Posterior vena cava (tissue), 2 donors: ENCODE data around the gene ARHGAP12. TPM values are rescaled to one million over a fixed set of nuclear protein-coding genes. Genes with fewer than 3 reads are reported as not detected.

ENCODE experiments used
- DNase-seq: peaks from one replicate; pipeline ENCODE4 v3.0.0-alpha.2; 2020; ENCODE audit warnings: low spot score
- intact Hi-C, 2 donors: fragments of 100-400 bp; cut with DNase I; formaldehyde crosslinking; loops; one replicate each; pipeline versions ENCODE4 v1.14.1 to v1.14.2; 2022 to 2023
- total RNA-seq, 2 donors: library from RNA; stranded (reverse); fragmentation: NEBNext Ultra II Directional; extraction: Animal tissue kit (Norgen Biotek cat#: 25700); gene quantifications; one replicate each; pipeline ENCODE4 v1.2.1, GENCODE V29; 2021
- donor health status: DM: yes; HTN: yes; CAD: no.
- donor health status: DM: yes; HTN: yes; CAD: no.

Gene ARHGAP12
- total RNA-seq, 2 donors from 2014 or later = 27.6 to 32.6 TPM

GRCh38 chr10:31953480-31953879 is 24.8 kb upstream of the ARHGAP12 start:
- DNase-seq = no peak
- intact Hi-C loops = no loop called here

DNA sequence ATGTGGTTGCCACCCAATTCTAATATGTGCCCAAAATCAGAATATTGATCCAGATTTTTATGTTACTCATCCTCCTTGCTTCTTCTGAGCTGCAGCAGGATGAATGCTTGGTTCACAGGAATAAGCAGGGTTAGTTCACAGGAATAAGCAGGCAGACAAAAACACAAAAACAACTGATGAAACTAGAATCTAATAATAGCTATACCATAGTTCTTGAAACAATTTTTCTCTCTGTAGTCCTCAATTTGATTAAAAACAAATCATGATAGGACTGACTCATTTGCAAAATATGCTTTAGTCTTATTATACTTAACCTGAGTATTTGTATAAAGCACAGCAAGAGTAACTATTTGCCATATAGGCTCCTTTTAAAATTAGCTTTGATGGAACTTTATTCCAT is 24.4 kb upstream of the ARHGAP12 start:
- intact Hi-C loops = no loop called here
- DNase-seq = no peak

- no peak for DNase-seq
- intact Hi-C loops = no loop called here
Measured at GRCh38 chr10:31952066-31952465, 23.4 kb upstream of the ARHGAP12 start.

DNA sequence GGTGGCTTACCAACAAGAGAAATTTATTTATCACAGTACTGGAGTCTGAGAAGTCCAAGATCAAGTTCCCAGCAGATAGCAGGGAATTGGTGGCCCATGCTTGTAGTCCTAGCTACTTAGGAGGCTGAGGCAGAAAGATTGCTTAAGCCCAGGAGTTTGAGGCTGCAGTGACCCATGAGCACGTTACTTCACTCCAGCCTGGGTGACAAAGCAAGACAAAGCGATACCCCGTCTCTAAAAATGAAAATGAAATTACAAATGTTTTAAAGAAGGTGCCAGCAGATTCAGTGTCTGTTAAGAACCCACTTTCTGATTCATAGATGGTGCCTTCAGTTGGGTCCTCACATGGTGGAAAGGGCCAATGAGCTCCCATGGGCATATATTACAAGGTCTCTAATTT is 20.6 kb upstream of the ARHGAP12 start:
- intact Hi-C loops = loop anchor here (5.0 to 10.0 kb wide), 2 partner anchors 84 to 87 kb away; no protein-coding TSS in a partner anchor
- DNase-seq = no peak

DNA sequence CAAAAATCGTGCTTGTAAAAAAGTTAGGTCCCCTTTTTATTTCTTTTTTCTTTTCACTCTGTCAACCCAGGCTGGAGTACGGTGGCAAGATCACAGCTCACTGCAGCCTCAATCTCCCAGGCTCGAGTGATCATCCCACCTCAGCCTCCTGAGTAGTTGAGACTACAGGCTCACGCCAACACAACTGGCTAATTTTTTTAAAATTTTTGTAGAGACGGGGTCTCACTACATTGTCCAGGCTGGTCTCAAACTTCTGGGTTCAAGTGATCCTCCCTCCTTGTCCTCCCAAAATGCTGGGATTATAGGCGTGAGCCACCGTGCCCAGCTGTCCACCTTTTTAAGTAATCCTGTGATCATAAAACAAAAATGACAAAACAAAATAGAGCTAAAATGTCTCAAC is 19.4 kb upstream of the ARHGAP12 start:
- DNase-seq = no peak
- intact Hi-C loops = loop anchor here (5.0 to 10.0 kb wide), 2 partner anchors 83 to 86 kb away; no protein-coding TSS in a partner anchor

DNA sequence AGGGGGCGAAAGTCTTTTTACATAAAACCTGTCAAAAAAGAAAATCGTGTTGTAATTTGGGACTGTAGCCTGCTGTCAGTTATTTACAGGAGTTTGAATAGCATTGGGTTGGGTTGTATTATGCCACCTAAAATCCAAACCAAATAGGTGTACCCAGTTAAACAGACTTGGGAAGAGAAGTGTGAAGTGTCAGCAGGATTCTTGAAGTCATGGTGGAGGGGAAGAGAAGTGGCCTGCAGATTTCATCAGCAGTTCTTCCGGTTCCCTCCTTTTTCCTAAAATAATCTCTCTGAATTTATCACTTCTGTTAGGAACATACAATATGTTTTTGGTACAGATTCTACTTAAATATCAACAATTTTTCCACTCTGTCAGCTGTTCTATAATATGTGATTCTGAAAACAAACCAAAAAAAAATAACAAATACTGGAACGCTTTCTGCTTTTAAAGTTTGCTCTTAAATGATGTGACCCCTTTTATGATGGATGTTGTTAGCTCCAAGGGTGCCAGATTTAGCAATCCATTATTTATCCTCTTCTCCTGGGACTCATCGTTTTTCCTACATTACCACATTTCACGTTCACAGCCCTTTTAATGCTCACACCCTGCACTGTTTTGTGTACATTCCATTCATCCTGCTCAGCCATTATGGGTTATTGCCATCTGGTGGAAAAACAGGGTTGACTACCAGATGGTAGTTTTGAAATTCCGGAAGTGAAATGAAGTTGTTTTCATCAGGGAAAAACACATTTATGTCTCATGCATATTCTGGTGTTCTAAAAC is 18.7 kb upstream of the ARHGAP12 start:
- no peak for DNase-seq
- intact Hi-C loops = loop anchor here (5.0 to 10.0 kb wide), 2 partner anchors 83 to 85 kb away; no protein-coding TSS in a partner anchor

GRCh38 chr10:31945392-31945791 is 16.8 kb upstream of the ARHGAP12 start:
- DNase-seq = no peak
- intact Hi-C loops = loop anchor here (5.0 to 10.0 kb wide), 2 partner anchors 81 to 83 kb away; no protein-coding TSS in a partner anchor

DNA sequence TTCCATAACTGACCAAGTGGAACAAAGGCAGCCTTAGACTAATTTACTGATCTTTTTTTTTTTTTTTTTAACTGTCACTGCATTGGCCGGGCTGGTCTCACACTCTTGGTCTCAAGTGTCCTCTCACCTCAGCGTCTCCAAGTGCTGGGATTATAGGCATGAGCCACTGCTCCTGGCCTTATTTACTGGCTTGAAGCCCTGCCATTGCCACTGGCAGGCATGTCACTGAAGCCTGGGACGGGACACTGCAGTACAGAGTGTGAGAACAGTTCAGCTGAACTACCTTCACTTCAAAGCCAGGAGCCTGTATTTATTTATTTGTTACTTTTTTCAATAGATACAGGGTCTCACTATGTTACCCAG is 15.4 kb upstream of the ARHGAP12 start:
- intact Hi-C loops = loop anchor here in 1 of 2 donors (10.0 kb wide), 1 partner anchor 79 kb away; no protein-coding TSS in a partner anchor

DNA sequence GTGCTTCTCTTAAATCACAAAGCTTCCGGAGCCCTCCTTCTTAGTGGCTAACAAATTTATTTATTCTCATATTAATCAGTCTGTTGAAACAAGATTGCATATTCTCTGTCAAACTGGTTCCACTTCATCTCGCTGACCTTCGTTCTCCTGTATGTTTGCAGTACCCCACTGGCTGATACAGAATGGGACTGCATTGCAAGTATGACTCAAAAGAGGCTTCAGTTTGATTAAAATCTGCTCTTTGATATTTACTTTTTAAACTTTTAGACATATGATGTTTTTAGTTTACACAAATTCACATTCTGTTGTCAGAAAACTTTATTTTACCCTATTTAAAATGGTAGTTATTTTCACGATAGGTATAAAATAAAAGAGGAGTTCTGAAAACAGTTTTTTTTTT is 14.3 kb upstream of the ARHGAP12 start:
- no peak for DNase-seq
- intact Hi-C loops = loop anchor here in 1 of 2 donors (10.0 kb wide), 1 partner anchor 78 kb away; no protein-coding TSS in a partner anchor

More for the DNA sequence above, 15.4 kb upstream of the ARHGAP12 start:
- no peak for DNase-seq

- intact Hi-C loops = loop anchor here in 1 of 2 donors (10.0 kb wide), 1 partner anchor 78 kb away; no protein-coding TSS in a partner anchor
- DNase-seq = no peak
Measured at GRCh38 chr10:31942435-31942834, 13.8 kb upstream of the ARHGAP12 start.

- DNase-seq = no peak
- intact Hi-C loops = loop anchor here in 1 of 2 donors (10.0 kb wide), 1 partner anchor 76 kb away; no protein-coding TSS in a partner anchor
Measured at GRCh38 chr10:31940839-31941653, 12.4 kb upstream of the ARHGAP12 start.

DNA sequence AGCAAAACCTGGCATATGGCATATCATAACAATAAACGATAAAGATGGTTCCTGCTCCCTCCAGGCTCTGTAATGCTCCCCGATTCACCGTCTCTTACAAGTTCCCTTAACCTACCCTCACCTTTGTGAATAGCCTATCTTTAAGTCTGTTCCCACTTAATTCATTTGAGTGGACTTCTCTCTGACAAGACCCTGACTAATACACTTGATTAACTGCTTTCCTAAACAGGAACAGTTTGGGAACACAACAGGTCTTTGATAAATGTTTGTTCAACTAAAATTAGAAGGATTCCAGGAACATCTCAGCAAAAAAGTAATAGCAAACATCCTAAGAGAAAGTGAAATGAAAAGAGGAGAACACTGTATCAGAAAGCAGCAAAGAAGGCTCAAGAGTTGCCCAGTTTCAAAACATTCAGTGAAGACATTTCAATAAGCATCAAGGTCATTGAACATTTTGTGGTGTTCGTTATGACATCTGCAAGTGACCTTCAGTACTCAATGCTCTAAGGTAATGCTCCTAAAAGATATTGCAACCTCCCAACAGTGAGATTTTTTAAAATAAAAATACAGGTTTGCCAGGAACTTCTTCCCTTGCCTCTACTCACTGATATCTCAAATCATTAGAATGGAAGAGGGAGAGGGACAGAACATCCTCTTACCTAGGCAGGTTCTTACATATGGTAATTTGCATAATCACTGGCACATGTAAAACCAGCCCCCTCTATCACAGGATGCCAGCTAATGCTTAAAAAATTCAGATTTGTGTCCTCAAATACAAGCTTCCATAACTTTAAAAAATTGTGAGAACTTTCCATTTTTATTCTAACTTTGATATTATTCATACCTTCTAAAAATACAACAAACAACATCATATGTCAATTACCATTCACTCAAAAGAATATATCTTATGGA is 11.4 kb upstream of the ARHGAP12 start:
- no peak for DNase-seq
- intact Hi-C loops = loop anchor here in 1 of 2 donors (10.0 kb wide), 1 partner anchor 75 kb away; no protein-coding TSS in a partner anchor

DNA sequence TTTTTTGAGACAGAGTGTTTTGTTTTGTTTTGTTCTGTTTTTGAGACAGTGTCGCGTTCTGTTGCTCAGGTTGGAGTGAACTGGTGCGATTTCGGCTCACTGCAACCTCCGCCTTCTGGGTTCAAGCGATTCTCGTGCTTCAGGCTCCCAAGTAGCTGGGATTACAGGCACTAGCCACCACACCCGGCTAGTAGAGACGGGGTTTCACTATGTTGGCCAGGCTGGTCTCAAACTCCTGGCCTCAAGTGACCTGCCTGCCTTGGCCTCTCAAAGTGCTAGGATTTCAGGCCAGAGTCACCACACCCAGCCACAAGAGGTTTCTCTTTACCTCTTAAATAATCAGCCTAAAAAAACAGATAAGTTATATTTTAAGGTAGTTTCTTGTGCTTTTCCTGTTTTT is 8.7 kb upstream of the ARHGAP12 start:
- DNase-seq = no peak
- intact Hi-C loops = no loop called here

DNA sequence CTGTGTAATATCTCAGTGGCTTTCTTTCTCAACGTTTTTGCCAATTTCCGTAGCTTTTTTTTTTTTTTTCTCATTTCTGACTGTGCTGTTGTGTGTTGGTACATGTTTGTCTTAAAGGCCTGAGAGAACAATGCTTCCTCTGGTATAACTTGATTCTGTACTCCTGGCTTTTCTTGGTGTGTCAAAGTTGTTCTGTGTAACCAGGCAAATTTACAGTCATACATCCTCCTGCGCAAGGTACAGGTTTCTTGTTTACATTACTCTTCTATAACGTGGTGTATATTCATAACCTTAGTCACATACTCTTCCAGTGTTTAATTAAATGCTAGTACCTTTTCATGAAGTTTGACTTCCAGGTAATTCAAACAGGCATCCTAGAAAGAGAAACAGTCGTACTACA is 8.3 kb upstream of the ARHGAP12 start:
- intact Hi-C loops = no loop called here
- no peak for DNase-seq

GRCh38 chr10:31936086-31936485 is 7.5 kb upstream of the ARHGAP12 start:
- intact Hi-C loops = no loop called here

GRCh38 chr10:31935678-31936077 is 7.0 kb upstream of the ARHGAP12 start:
- DNase-seq = no peak
- intact Hi-C loops = no loop called here

More at GRCh38 chr10:31936086-31936485, 7.5 kb upstream of the ARHGAP12 start:
- DNase-seq = no peak

- intact Hi-C loops = no loop called here
- DNase-seq = no peak
Measured at GRCh38 chr10:31932838-31933237, 4.2 kb upstream of the ARHGAP12 start.

- intact Hi-C loops = no loop called here
- no peak for DNase-seq
Measured at GRCh38 chr10:31930856-31931255, 2.2 kb upstream of the ARHGAP12 start.
